ENCODE data around the gene COL5A3. TPM values are rescaled to one million over a fixed set of nuclear protein-coding genes. Genes with fewer than 3 reads are reported as not detected.
"Not testable (repeated sequence)": the region's sequence is repeated elsewhere in the genome, so short reads cannot be mapped to it uniquely, and the experiment has no call there.

COL5A3 gene
- total RNA-seq, 2 experiments from 2014 or later, result 0.13 to 0.18 TPM

DNA sequence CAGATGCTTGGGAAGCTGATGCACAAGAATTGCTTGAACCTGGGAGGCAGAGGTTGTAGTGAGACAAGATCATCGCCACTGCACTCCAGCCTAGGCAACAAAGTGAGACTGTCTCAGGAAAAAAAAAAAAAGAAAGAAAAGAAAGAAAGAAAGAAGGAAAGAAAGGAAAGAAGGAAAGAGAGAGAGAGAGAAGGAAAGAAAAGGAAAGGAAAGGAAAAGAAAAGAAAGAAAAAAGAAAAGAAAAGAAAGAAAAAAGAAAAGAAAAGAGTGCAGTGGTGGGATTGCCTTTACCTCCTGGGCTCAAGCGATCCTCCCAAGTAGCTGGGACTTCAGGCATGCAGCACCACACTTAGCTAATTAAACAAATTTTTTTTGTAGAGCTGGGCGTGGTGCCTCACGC lies 86.9 kb downstream of the COL5A3 start:
- Mint-ChIP-seq H3K9me3 (ENCODE audit: insufficient read depth) (no peaks in the 10 kb centered on the region), H3K27me3 (ENCODE audit: low read depth) (peaks cover 4% of the 10 kb centered on the region), H3K27ac (no peak overlapping the region), H3K4me1 (ENCODE audit: low read depth) (no peaks in the 10 kb centered on the region), H3K4me3 (no peak overlapping the region), H3K36me3 (ENCODE audit: low read depth) (no peaks in the 10 kb centered on the region)
- ChIA-PET CTCF (interaction anchor here (2.1 kb wide), 1 partner anchor 78 kb away, joined by 4 read pairs; no protein-coding TSS in a partner anchor), POLR2A (no interaction called here)
- ATAC-seq (no peak), DNase-seq (no peak)

DNA sequence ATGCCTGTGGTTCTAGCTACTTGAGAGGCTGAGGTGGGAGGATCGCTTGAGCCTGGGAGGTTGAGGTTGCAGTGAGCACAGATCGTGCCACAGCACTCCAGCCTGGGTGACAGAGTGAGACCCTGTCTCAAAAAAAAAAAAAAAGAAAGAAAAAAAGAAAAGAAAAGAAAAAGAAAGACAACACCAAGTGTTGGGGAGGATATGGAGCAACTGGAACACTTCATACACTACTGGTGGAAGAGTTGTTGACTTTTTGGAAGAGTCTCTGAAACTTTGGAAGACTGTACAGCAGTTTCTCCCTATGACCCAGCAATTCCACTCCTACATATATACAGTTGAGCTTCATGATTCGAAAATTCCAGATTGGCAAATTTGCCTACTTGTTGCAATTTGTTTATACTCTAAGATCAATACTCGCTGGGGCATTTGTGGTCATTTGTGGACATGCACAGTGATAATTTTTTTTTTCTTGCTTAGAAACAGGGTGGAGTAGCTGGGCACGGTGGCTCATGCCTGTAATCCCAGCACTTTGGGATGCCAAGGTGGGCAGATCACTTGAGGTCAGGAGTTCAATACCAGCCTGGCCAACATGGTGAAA lies 87.4 kb downstream of the COL5A3 start:
- H3K27ac Mint-ChIP-seq; H3K27me3 Mint-ChIP-seq (ENCODE audit: low read depth); H3K4me1 Mint-ChIP-seq (ENCODE audit: low read depth); H3K4me3 Mint-ChIP-seq; H3K9me3 Mint-ChIP-seq (ENCODE audit: insufficient read depth); DNase-seq; ATAC-seq; H3K36me3 Mint-ChIP-seq (ENCODE audit: low read depth): not testable (repeated sequence)
- POLR2A ChIA-PET, result interaction anchor here (0.6 kb wide), 1 partner anchor 339 kb away, joined by 3 read pairs; no protein-coding TSS in a partner anchor
- CTCF ChIA-PET, result interaction anchor here (0.6 to 2.1 kb wide), 2 partner anchors 79 to 1128 kb away, joined by 3 to 4 read pairs; no protein-coding TSS in a partner anchor

DNA sequence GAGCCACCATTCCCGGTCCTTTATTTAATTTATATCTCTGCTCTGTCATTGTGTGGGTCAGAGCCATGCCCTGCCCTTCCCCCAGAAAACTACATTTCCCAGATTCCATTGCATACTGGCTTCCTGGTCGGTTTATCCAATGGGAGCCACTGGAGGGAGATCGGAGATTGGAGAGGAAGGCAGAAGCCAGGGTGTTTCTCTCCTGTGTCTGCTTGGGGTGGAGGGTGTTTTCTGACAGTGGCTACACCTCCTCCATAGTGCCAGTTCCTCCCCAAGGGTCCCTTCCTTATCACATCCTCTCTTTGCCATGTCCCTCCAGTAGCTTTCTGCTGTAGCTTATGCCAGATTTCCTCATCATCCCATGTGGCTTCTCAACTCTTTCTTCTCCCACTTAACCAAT lies 93.0 kb downstream of the COL5A3 start:
- DNase-seq (peak; percentile 29), ATAC-seq (no peak)
- Mint-ChIP-seq H3K36me3 (ENCODE audit: low read depth) (no peaks in the 10 kb centered on the region), H3K27me3 (ENCODE audit: low read depth) (peaks cover 20% of the 10 kb centered on the region), H3K4me3 (no peak overlapping the region), H3K27ac (no peak overlapping the region), H3K4me1 (ENCODE audit: low read depth) (peaks cover 11% of the 10 kb centered on the region), H3K9me3 (ENCODE audit: insufficient read depth) (no peaks in the 10 kb centered on the region)
- ChIA-PET CTCF (interaction anchor here (1.0 to 1.8 kb wide), 3 partner anchors 15 to 110 kb away, joined by 3 to 6 read pairs (median 3); no protein-coding TSS in a partner anchor), POLR2A (interaction anchor here (1.0 kb wide), 1 partner anchor 334 kb away, joined by 4 read pairs; no protein-coding TSS in a partner anchor)

DNA sequence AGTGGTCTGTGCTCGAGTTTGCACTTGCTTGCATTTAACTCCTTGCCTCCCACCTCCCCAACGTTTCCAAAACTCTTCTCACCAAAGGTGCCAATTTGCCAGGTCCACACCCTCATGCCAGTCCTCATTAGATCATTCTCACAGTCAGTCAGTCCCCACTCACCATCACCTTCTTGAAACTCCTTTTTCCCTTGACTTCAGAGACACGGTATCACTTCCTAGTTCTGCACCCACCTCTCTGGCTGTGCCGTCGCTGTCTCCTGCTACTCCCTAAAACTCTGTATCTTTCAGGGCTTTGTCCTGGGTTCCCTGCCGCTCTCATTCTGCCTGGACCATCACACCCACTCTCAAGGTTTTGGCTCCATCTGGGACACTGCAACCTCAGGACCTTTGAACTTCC lies 93.6 kb downstream of the COL5A3 start:
- ATAC-seq (no peak), DNase-seq (no peak)
- Mint-ChIP-seq H3K4me3 (no peak overlapping the region), H3K27me3 (ENCODE audit: low read depth) (peaks cover 20% of the 10 kb centered on the region), H3K27ac (no peak overlapping the region), H3K4me1 (ENCODE audit: low read depth) (peaks cover 11% of the 10 kb centered on the region), H3K9me3 (ENCODE audit: insufficient read depth) (no peaks in the 10 kb centered on the region), H3K36me3 (ENCODE audit: low read depth) (no peaks in the 10 kb centered on the region)
- ChIA-PET CTCF (interaction anchor here (1.2 to 1.8 kb wide), 2 partner anchors 16 to 69 kb away, joined by 3 to 6 read pairs; no protein-coding TSS in a partner anchor), POLR2A (interaction anchor here (1.0 kb wide), 1 partner anchor 333 kb away, joined by 4 read pairs; no protein-coding TSS in a partner anchor)

GRCh38 chr19:9914315-9915207 lies 95.7 kb downstream of the COL5A3 start:
- no peaks in the 10 kb centered on the region for H3K36me3 Mint-ChIP-seq (ENCODE audit: low read depth)
- H3K4me3 Mint-ChIP-seq, result peak overlapping the region; percentile 64
- peaks cover 20% of the 10 kb centered on the region for H3K27me3 Mint-ChIP-seq (ENCODE audit: low read depth)
- ATAC-seq (peak; percentile 94), DNase-seq (peak; percentile 88)
- H3K9me3 Mint-ChIP-seq (ENCODE audit: insufficient read depth), result no peaks in the 10 kb centered on the region
- POLR2A ChIA-PET, result no interaction called here
- no peak overlapping the region for H3K27ac Mint-ChIP-seq
- H3K4me1 Mint-ChIP-seq (ENCODE audit: low read depth), result peaks cover 11% of the 10 kb centered on the region
- CTCF ChIA-PET, result no interaction called here

GRCh38 chr19:9914001-9914314 lies 96.3 kb downstream of the COL5A3 start:
- no peak for ATAC-seq

GRCh38 chr19:9913237-9914000 lies 96.9 kb downstream of the COL5A3 start:
- Mint-ChIP-seq H3K27me3 (ENCODE audit: low read depth) (peaks cover 27% of the 10 kb centered on the region), H3K9me3 (ENCODE audit: insufficient read depth) (no peaks in the 10 kb centered on the region), H3K36me3 (ENCODE audit: low read depth) (no peaks in the 10 kb centered on the region), H3K4me1 (ENCODE audit: low read depth) (peaks cover 11% of the 10 kb centered on the region), H3K27ac (no peak overlapping the region), H3K4me3 (peak overlapping the region; percentile 52)
- POLR2A ChIA-PET, result no interaction called here
- DNase-seq (no peak), ATAC-seq (no peak)
- CTCF ChIA-PET, result no interaction called here

More at GRCh38 chr19:9914001-9914314, 96.3 kb downstream of the COL5A3 start:
- Mint-ChIP-seq H3K9me3 (ENCODE audit: insufficient read depth) (no peaks in the 10 kb centered on the region), H3K36me3 (ENCODE audit: low read depth) (no peaks in the 10 kb centered on the region), H3K4me3 (peak overlapping the region; percentile 64), H3K4me1 (ENCODE audit: low read depth) (peaks cover 11% of the 10 kb centered on the region), H3K27ac (no peak overlapping the region), H3K27me3 (ENCODE audit: low read depth) (peaks cover 25% of the 10 kb centered on the region)
- ChIA-PET POLR2A (no interaction called here), CTCF (no interaction called here)
- DNase-seq, result no peak

- ChIA-PET POLR2A (no interaction called here), CTCF (no interaction called here)
Observed at GRCh38 chr19:9912551-9913236, 97.6 kb downstream of the COL5A3 start.

GRCh38 chr19:9911524-9912185 lies 98.6 kb downstream of the COL5A3 start:
- Mint-ChIP-seq H3K36me3 (ENCODE audit: low read depth) (no peaks in the 10 kb centered on the region), H3K4me3 (no peak overlapping the region), H3K27ac (no peak overlapping the region), H3K4me1 (ENCODE audit: low read depth) (peaks cover 5% of the 10 kb centered on the region), H3K27me3 (ENCODE audit: low read depth) (peaks cover 17% of the 10 kb centered on the region), H3K9me3 (ENCODE audit: insufficient read depth) (no peaks in the 10 kb centered on the region)
- ChIA-PET POLR2A (interaction anchor here (0.5 kb wide), 1 partner anchor 120 kb away, joined by 3 read pairs; no protein-coding TSS in a partner anchor), CTCF (no interaction called here)
- DNase-seq, result no peak
- no peak for ATAC-seq

More at GRCh38 chr19:9912551-9913236, 97.6 kb downstream of the COL5A3 start:
- peaks cover 26% of the 10 kb centered on the region for H3K27me3 Mint-ChIP-seq (ENCODE audit: low read depth)
- no peaks in the 10 kb centered on the region for H3K36me3 Mint-ChIP-seq (ENCODE audit: low read depth)
- no peak overlapping the region for H3K27ac Mint-ChIP-seq
- no peaks in the 10 kb centered on the region for H3K9me3 Mint-ChIP-seq (ENCODE audit: insufficient read depth)
- peak overlapping the region; percentile 52 for H3K4me3 Mint-ChIP-seq
- DNase-seq (no peak), ATAC-seq (no peak)
- peaks cover 11% of the 10 kb centered on the region for H3K4me1 Mint-ChIP-seq (ENCODE audit: low read depth)

DNA sequence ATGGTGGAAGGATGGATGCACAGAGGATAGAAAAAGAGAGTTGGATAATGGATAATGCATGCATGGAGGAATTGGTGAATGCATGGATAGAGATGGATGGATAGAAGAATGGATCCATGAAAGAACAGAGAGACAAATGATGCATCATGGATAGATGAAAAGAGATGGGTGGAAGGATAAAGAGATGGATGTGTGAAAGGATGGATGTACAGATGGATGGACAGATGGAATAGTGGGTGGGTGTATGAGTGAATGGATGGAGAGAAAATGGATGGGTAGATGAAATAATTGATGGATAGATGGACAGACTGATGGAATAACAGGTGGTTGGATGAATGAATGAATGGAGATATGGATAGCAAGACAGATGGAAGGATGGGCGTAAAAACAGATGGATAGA lies 99.7 kb downstream of the COL5A3 start:
- H3K27ac Mint-ChIP-seq, result no peak overlapping the region
- DNase-seq (no peak), ATAC-seq (no peak)
- ChIA-PET POLR2A (no interaction called here), CTCF (interaction anchor here (1.0 kb wide), 1 partner anchor 20 kb away, joined by 3 read pairs; no protein-coding TSS in a partner anchor)
- no peak overlapping the region for H3K4me3 Mint-ChIP-seq
- H3K9me3 Mint-ChIP-seq (ENCODE audit: insufficient read depth), result no peaks in the 10 kb centered on the region
- H3K27me3 Mint-ChIP-seq (ENCODE audit: low read depth), result peaks cover 13% of the 10 kb centered on the region
- H3K36me3 Mint-ChIP-seq (ENCODE audit: low read depth), result no peaks in the 10 kb centered on the region
- peaks cover 5% of the 10 kb centered on the region for H3K4me1 Mint-ChIP-seq (ENCODE audit: low read depth)

Measured in activated CD8-positive, alpha-beta T cell treated with anti-CD3 and anti-CD28 coated beads, Interleukin-2, amount 10 ng/mL, durations not matched to agents 7 days and 5 days (primary cell).